ES-I3 (cell line): Measurements from ENCODE around the gene ITPRIPL2.
A peak's percentile ranks its signal among the peaks of the same experiment; 100 is the strongest.

Source experiments
- H3K36me3 ChIP-seq: 2 replicates; pipeline ENCODE4 v1.6.1; 2013; ENCODE audit warnings: mild to moderate bottlenecking, low read length, control low read depth, moderate library complexity; ENCODE audit not compliant: insufficient read depth
- H3K4me1 ChIP-seq: 2 replicates; pipeline ENCODE4 v1.6.1; 2013; ENCODE audit warnings: mild to moderate bottlenecking, control low read depth, low read length; ENCODE audit not compliant: insufficient read depth
- H3K9ac ChIP-seq: 2 replicates; pipeline ENCODE4 v1.6.1; 2013; ENCODE audit warnings: low read depth, mild to moderate bottlenecking, low read length, moderate library complexity
- H3K9me3 ChIP-seq: 2 replicates; pipeline ENCODE4 v1.6.1; 2013; ENCODE audit warnings: mild to moderate bottlenecking, low read length, moderate library complexity; ENCODE audit not compliant: control insufficient read depth, insufficient read depth

ITPRIPL2 gene

GRCh38 chr16:19113577-19114358, at the start of gene ITPRIPL2:
Gene ITPRIPL2 (plus strand): TSS chr16:19113964. CDS start chr16:19114462, 498 bp downstream.
- Histone ChIP-seq H3K36me3 (no peaks in the 10 kb centered on the region), H3K4me1 (peaks cover 11% of the 10 kb centered on the region), H3K9ac (peak within 1 kb of the TSS; percentile 59)

GRCh38 chr16:19066988-19067348, 46.8 kb upstream of the ITPRIPL2 start:
- peak overlapping the region; percentile 76; the same call in 1 of the 2 replicates for H3K9ac ChIP-seq
- no peaks in the 10 kb centered on the region for H3K36me3 ChIP-seq
- H3K9me3 ChIP-seq: no peaks in the 10 kb centered on the region
- no peaks in the 10 kb centered on the region for H3K4me1 ChIP-seq

More at GRCh38 chr16:19113577-19114358, at the start of gene ITPRIPL2:
- H3K9me3 ChIP-seq: no peaks in the 10 kb centered on the region

DNA sequence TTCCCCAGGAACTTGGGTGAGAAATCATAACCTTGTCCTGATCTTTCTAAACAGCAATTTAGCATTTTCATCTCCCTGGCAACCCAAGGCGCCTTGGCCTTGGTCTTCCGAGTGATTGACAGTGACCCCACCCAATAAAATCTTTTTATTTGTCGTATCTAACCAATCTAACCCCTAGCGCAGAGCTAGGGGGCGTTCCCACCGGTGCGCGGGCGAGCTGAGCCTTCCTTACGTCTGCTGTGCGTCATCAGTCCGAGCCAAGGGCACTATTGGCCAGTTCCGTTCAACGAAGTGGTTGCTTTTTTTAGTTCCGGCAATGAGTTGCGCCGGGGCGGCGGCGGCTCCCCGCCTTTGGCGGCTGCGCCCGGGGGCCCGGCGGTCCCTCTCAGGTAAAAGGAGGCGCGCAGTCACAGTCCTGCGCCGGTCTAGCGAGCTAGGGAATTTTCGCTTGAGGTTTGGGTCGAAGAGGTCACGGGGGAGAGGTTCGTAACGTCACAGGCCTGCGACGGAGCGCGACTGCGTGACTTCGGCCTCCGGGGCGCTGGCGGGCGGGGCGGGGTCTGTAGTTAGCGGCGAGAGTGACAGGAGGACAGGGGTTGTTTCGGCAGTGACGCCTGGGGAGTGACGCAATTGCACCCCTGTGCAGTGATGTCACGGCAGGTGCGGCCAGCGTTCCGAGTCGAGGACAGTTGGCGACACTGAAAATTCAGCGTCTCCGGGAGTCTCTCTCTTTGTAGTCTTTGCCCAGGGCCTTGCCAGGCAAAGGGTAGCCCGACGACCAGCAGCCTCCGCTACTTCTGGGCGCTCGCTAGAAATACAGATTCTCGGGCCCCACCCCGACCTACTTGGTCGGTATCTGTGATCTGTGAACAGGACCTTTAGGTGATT, 46.2 kb upstream of the ITPRIPL2 start, which contains the start of gene COQ7:
Gene COQ7, plus strand, starts transcription at position 266 of the 888 bp plus-strand sequence. Its CDS starts 51 bp downstream, at position 317.
- no peaks in the 10 kb centered on the region for H3K36me3 ChIP-seq
- no peaks in the 10 kb centered on the region for H3K4me1 ChIP-seq
- H3K9me3 ChIP-seq: no peaks in the 10 kb centered on the region
- peak within 1 kb of the TSS; percentile 76 for H3K9ac ChIP-seq

DNA sequence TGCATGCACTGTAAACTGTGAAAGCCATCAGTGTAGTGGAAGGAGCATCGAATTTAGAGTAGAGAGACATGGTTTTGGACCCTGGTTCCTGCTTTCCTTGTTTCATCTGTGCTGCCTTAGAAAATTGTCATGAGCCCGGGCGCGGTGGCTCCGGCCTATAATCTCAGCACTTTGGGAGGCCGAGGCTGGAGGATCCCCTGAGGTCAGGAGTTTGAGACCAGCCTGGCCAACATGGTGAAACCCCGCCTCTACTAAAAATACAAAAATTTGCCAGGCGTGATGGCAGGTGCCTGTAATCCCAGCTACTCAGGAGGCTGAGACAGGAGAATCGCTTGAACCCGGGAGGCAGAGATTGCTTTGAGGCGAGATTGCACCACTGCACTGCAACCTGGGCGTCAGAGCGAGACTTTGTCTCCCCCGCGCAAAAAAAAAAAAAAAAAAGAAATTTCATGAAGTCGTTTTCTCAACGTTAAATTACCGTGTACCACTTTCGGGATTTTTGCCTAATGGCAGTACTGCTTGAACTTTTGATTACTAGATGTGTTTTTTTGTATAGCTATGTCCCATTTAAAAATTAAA, 45.4 kb upstream of the ITPRIPL2 start:
- no peaks in the 10 kb centered on the region for H3K9me3 ChIP-seq
- H3K36me3 ChIP-seq: no peaks in the 10 kb centered on the region
- peak overlapping the region; percentile 76 for H3K9ac ChIP-seq
- H3K4me1 ChIP-seq: no peaks in the 10 kb centered on the region

GRCh38 chr16:19071811-19072777, 41.7 kb upstream of the ITPRIPL2 start:
- Histone ChIP-seq H3K9me3 (no peaks in the 10 kb centered on the region), H3K36me3 (no peaks in the 10 kb centered on the region), H3K9ac (no peak overlapping the region), H3K4me1 (no peaks in the 10 kb centered on the region)

DNA sequence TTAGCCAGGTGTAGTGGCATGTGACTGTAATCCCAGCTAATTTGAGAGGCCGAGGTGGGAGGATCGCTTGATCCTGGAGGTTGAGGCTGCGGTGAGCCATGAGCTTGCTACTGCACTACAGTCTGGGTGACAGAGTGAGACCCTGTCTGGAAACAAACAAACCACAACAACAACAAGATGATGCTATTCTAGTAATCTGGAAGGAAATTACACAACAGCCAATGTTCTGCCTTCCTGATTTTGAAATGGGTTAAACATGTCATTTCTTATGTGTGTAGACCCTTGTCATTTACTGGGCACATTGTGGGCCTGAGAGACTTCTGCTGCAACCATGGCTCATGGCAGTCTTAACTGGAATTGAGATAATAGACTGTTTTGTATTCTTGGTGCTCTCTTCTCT, 40.4 kb upstream of the ITPRIPL2 start:
- Histone ChIP-seq H3K36me3 (no peaks in the 10 kb centered on the region), H3K9ac (no peak overlapping the region), H3K4me1 (no peaks in the 10 kb centered on the region), H3K9me3 (no peaks in the 10 kb centered on the region)

GRCh38 chr16:19073863-19074262, 39.9 kb upstream of the ITPRIPL2 start:
- no peaks in the 10 kb centered on the region for H3K9me3 ChIP-seq
- no peaks in the 10 kb centered on the region for H3K4me1 ChIP-seq
- no peaks in the 10 kb centered on the region; the same call in 1 of the 2 replicates for H3K36me3 ChIP-seq
- no peak overlapping the region for H3K9ac ChIP-seq

- Histone ChIP-seq H3K9ac (no peak overlapping the region), H3K4me1 (no peaks in the 10 kb centered on the region), H3K9me3 (no peaks in the 10 kb centered on the region), H3K36me3 (no peaks in the 10 kb centered on the region; the same call in none of the 2 replicates)
Observed at GRCh38 chr16:19075511-19075910, 38.3 kb upstream of the ITPRIPL2 start.

DNA sequence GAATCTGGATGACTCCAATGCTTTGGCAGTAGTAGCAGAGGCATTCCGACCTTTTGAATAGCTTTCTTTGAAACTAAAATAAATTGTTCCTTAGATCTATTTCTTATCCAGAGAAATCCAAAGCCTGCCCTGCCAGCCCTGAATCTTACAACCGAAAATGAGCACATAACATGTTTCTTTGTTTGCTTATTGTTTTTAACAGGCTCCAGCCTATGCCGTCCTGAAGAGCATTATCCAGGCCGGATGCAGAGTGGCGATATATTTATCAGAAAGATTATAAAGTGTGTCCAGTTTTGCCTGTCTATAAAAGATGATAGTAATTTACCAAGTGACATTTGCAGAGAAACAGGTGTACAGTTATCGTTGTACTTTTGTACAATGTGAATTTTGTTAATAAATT, 35.9 kb upstream of the ITPRIPL2 start:
- H3K4me1 ChIP-seq: no peaks in the 10 kb centered on the region
- no peak overlapping the region for H3K9ac ChIP-seq
- no peaks in the 10 kb centered on the region; the same call in none of the 2 replicates for H3K36me3 ChIP-seq
- H3K9me3 ChIP-seq: no peaks in the 10 kb centered on the region

- Histone ChIP-seq H3K9ac (no peak overlapping the region), H3K9me3 (no peaks in the 10 kb centered on the region), H3K36me3 (no peaks in the 10 kb centered on the region; the same call in none of the 2 replicates), H3K4me1 (no peaks in the 10 kb centered on the region)
Observed at GRCh38 chr16:19083670-19084069, 30.1 kb upstream of the ITPRIPL2 start.

GRCh38 chr16:19084139-19084538, 29.6 kb upstream of the ITPRIPL2 start:
- no peaks in the 10 kb centered on the region; the same call in 1 of the 2 replicates for H3K36me3 ChIP-seq
- H3K9ac ChIP-seq: no peak overlapping the region
- no peaks in the 10 kb centered on the region for H3K4me1 ChIP-seq
- H3K9me3 ChIP-seq: no peaks in the 10 kb centered on the region

DNA sequence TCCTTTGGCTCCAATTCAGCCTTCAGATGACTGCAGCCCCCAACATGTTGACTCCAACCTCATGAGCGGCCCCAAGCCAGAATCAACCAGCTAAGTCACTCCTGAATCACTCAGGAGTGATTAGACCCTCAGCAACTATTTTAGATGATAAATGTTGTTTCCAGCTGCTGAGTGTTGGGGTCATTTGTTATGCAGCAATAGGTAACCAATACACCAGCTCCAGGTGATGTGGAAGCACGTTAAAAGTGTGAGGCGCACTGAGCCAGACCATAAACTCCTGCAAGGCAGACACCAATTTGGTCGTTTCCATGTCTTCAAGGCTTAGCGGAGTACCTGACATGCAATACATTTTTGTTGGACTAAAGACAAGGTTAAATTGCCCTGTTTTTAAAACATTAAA, 28.9 kb upstream of the ITPRIPL2 start:
- H3K9me3 ChIP-seq: no peaks in the 10 kb centered on the region
- H3K4me1 ChIP-seq: no peaks in the 10 kb centered on the region
- no peaks in the 10 kb centered on the region for H3K36me3 ChIP-seq
- no peak overlapping the region for H3K9ac ChIP-seq

DNA sequence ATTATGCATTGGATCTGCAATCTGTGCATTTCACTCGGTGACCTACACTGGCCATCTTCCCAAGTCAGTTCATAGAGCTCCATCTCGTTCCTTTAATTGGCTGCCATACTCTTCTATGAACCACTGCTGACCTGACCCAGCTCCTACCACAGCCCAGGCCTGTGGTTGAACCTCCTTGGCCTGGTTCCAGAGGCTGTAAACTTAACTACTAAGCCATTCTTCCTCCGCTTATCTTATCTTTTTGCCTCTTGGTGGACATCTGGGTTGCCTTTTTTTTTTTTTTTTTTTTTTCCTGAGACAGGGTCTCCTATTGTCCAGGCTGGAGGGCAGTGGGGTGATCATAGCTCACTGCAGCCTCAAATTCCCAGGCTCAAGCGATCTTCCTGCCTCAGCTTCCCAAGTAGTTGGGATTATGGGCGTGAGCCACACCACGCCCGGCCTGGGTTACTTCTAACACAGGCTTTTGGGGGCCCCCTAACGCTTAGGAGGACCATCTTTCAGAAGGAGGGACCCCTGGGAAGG, 28.0 kb upstream of the ITPRIPL2 start:
- no peaks in the 10 kb centered on the region for H3K36me3 ChIP-seq
- H3K9ac ChIP-seq: 0 out of 2 replicates have a peak overlapping the region, but pooled peaks have one; percentile 49
- no peaks in the 10 kb centered on the region for H3K4me1 ChIP-seq
- H3K9me3 ChIP-seq: no peaks in the 10 kb centered on the region
